KOPT-K1 (cell line): ENCODE measurements around the gene SNPH.

Source experiments
- H3K27ac ChIP-seq: fragments of 200-600 bp; sonication (generic); 2 replicates; pipeline ENCODE4 v1.5.1; 2016; ENCODE audit warnings: antibody characterized with exemption, mild to moderate bottlenecking, low read depth, low read length; ENCODE audit not compliant: poor library complexity, severe bottlenecking
- H3K36me3 ChIP-seq: fragments of 200-600 bp; sonication (generic); 2 replicates; pipeline ENCODE4 v1.5.1; 2017; ENCODE audit warnings: antibody characterized with exemption, mild to moderate bottlenecking, low read length, moderate library complexity; ENCODE audit not compliant: insufficient read depth
- H3K9me3 ChIP-seq: fragments of 200-600 bp; sonication (generic); 2 replicates; pipeline ENCODE4 v1.5.1; 2017; ENCODE audit warnings: antibody characterized with exemption, low read length, mild to moderate bottlenecking; ENCODE audit not compliant: insufficient read depth, poor library complexity, severe bottlenecking

SNPH gene

GRCh38 chr20:1317545-1318255 is 51.6 kb downstream of the SNPH start:
- no peaks in the 10 kb centered on the region for H3K36me3 ChIP-seq
- no peak overlapping the region for H3K27ac ChIP-seq
- H3K9me3 ChIP-seq = no peaks in the 10 kb centered on the region

DNA sequence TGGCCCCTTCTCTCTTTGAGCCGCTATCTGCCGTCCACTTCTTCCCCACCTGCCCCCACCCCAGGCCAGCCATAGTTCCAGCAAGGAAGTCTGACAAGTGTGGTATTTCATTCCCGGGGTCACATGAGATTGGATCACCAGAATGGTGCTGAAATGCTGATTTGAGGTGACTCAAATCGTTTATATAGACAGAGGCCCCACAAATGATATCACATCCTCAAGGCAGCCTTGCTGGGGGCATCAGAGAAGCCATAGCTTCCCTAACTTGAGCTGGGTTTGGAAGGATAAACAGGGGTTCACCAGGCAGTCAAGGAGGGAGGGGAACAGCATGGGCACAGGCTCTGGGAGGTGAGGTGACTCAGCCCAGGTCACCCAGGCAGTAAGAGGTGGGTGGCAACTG is 53.0 kb downstream of the SNPH start:
- H3K36me3 ChIP-seq = no peaks in the 10 kb centered on the region
- H3K9me3 ChIP-seq = no peaks in the 10 kb centered on the region

DNA sequence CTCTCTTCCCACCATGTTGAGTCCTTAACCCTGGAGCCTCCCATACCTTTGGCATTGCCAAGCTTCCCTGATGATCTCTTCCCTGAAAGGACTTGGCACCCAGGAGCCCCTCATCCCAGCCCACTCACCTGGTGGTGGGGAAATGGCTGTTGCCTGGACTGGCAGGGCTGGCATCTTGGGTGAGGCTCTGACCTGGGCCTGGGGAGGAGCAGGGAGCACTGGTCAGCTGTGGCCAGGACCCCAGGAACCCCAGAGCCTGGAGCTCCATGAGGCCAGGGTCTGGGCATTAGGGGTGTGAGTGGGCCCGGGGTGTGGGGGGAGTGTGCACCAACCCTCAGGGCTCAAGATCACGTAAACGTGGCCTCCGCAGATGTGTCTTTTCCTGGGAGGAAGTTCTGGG is 53.4 kb downstream of the SNPH start:
- no peaks in the 10 kb centered on the region for H3K36me3 ChIP-seq
- no peak overlapping the region for H3K27ac ChIP-seq
- H3K9me3 ChIP-seq = no peaks in the 10 kb centered on the region

More for the DNA sequence above, 53.0 kb downstream of the SNPH start:
- no peak overlapping the region for H3K27ac ChIP-seq

DNA sequence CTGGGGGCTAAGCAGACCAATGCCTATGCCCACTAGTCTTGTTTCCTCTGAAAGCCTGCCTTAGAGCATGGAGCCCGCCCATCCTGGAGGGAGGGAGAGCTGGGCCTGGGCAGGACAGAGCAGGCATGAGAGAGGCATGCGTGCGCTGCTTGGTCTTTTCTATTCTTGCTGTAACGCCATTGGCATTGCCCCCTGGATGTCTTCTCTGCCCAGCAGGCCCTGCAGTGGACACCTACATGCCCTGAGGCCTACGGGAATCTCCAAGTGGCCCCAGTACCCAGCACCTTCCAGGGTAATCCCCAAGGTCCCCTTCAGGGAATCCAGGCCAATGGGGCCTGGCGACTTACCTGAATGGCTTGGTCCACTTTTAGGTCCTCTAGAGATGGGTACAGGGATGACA is 53.9 kb downstream of the SNPH start:
- Histone ChIP-seq H3K9me3 (no peaks in the 10 kb centered on the region), H3K27ac (no peak overlapping the region), H3K36me3 (no peaks in the 10 kb centered on the region)

GRCh38 chr20:1320902-1321653 is 55.0 kb downstream of the SNPH start:
- Histone ChIP-seq H3K27ac (no peak overlapping the region), H3K9me3 (no peaks in the 10 kb centered on the region), H3K36me3 (no peaks in the 10 kb centered on the region)

DNA sequence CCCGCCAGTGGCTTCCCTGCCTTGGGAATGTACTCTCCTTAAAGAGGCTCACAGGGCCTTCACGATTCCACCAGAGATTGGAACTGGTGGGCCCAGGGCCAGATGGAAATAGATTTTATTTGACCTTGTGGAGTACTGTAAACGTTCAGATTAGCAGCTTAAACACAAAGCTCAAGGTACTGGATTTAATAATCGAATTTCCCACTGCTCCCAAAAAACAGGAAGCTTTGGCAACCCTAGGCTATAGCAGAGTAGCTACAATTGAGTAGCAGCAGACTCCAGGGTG is 55.5 kb downstream of the SNPH start:
- no peaks in the 10 kb centered on the region for H3K36me3 ChIP-seq
- no peak overlapping the region for H3K27ac ChIP-seq
- H3K9me3 ChIP-seq = no peaks in the 10 kb centered on the region

DNA sequence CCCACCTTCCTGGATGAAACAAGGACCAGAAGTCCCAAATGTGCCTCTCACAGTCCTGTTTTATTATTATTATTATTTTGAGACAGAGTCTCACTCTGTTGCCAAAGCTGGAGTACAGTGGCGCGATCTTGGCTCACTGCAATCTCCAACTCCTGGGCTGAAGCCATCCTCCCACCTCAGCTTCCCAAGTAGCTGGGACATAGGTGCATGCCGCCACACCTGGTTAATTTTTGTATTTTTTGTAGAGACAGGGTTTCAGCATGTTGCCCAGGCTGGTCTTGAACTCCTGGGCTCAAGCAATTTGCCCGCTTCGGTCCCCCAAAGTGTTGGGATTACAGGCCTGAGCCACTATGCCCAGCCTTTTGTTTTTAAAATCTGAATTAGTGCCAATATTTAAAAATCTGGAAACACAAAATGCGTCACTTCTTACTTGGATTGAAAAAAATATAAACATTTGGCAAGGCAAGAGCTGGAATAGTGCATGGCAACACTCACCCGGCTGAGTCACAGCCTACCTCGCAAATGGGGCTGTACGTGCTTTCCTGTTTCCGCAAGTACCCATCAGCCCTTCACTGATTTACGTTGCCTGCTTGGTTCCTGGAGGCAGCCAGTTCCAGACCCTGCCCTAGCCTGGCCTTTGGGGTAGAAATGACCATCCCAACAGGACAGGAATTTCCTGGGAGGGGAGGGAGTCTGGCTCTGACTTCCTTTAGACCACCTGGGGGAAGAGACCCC is 56.6 kb downstream of the SNPH start:
- H3K9me3 ChIP-seq = no peaks in the 10 kb centered on the region
- no peak overlapping the region for H3K27ac ChIP-seq
- H3K36me3 ChIP-seq = no peaks in the 10 kb centered on the region

- Histone ChIP-seq H3K9me3 (no peaks in the 10 kb centered on the region), H3K36me3 (no peaks in the 10 kb centered on the region), H3K27ac (no peak overlapping the region)
Observed at GRCh38 chr20:1323256-1323655, 57.2 kb downstream of the SNPH start.

DNA sequence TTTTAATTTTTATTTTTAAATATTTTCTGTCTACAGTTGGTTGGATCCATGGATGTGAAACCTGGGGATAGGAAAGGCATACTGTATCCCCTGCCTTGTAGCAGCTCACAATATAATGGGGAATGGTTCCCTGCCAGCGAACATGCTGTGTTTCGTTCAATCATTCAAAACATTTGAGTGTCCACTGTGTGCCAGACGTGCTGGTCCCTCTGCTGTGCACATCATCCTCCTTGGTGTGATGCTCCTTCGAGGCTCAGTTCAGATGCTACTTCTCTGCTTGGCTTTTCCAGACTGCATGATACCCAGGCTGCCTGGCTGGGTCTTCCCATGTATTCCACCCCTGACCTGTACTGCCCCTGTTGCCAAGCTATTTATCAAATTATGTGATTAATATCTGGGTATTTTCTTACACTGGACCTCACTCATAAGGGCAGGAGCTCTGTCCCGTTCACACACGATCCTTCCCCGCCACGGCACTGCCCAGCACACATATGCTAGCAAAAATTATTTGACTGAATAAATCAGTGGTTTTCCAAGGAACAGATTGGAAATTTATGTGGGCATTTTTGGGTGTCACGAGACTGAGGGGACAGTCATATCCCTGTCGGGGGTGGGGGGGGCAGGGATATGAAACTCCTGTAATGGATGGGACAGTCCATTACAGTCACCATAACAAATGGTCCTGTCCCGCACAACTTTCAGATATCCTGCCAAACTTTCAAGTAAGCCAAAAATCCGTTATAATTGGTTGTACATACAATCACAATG is 57.9 kb downstream of the SNPH start:
- no peaks in the 10 kb centered on the region for H3K36me3 ChIP-seq
- H3K9me3 ChIP-seq = no peaks in the 10 kb centered on the region
- peak overlapping the region; percentile 92 for H3K27ac ChIP-seq

DNA sequence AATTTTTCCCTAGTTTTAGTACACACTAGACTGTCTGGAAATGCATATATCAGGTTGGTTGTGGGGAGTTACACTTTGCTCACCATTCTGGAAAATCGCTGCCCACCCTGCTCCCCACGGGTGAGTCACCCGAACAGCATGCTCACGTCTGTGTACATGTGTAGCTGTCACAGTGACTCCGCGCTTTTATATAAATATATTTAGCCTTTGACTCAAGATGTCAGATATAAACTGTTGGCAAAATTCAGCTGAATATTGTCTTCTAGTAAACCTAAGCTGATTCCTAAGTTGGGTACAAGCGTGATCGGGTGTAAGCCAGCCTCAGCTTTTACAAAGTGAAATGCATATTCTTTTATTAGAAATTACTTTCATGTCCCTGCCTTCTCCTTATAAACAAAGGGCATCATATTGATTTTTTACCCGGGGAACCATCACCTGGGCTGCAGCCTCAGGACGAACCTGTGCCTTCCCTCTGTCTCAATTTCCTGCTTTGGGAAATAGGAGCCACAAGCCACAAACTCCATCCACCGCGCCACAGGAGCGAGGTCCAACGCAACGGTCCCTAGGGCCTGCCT is 58.6 kb downstream of the SNPH start:
- peak overlapping the region; percentile 92 for H3K27ac ChIP-seq
- H3K9me3 ChIP-seq = no peaks in the 10 kb centered on the region
- no peaks in the 10 kb centered on the region for H3K36me3 ChIP-seq

GRCh38 chr20:1325173-1326030 is 59.3 kb downstream of the SNPH start:
- Histone ChIP-seq H3K27ac (peak overlapping the region; percentile 92), H3K36me3 (no peaks in the 10 kb centered on the region), H3K9me3 (no peaks in the 10 kb centered on the region)

GRCh38 chr20:1326031-1326930 is 60.2 kb downstream of the SNPH start:
- H3K9me3 ChIP-seq = no peaks in the 10 kb centered on the region
- H3K27ac ChIP-seq = peak overlapping the region; percentile 92
- H3K36me3 ChIP-seq = peaks cover 8% of the 10 kb centered on the region; the same call in 1 of the 2 replicates

GRCh38 chr20:1327241-1327653 is 61.2 kb downstream of the SNPH start:
- Histone ChIP-seq H3K36me3 (peaks cover 17% of the 10 kb centered on the region), H3K27ac (no peak overlapping the region), H3K9me3 (no peaks in the 10 kb centered on the region)
